Sciatic nerve (tissue), 2 donors: ENCODE results near the gene NPEPPS. TPM values are rescaled to one million over a fixed set of nuclear protein-coding genes. Genes with fewer than 3 reads are reported as not detected.

Experiments used
- ATAC-seq: fragments of 200-7000 bp; cut with Tn5 transposase; one replicate; pipeline ENCODE4 v1.9.1; 2020; ENCODE audit warnings: mild to moderate bottlenecking, moderate library complexity
- DNase-seq: peaks from one replicate; pipeline ENCODE4 v3.0.0-alpha.2; 2020; ENCODE audit warnings: low spot score
- intact Hi-C: fragments of 100-400 bp; cut with DNase I; formaldehyde crosslinking; loops from one replicate; pipeline ENCODE4 v1.14.2; 2022
- total RNA-seq: library from RNA; stranded (reverse); fragmentation: NEBNext Ultra II Directional; extraction: Animal tissue kit (Norgen Biotek cat#: 25700); gene quantifications from one replicate; pipeline ENCODE4 v1.2.1, GENCODE V29; 2021
- donor health status: DM: no; HTN: no; CAD: no.
- donor health status: DM: no; HTN: no; CAD: no.

NPEPPS gene
- total RNA-seq, 1 donor from 2014 or later = 142 TPM

DNA sequence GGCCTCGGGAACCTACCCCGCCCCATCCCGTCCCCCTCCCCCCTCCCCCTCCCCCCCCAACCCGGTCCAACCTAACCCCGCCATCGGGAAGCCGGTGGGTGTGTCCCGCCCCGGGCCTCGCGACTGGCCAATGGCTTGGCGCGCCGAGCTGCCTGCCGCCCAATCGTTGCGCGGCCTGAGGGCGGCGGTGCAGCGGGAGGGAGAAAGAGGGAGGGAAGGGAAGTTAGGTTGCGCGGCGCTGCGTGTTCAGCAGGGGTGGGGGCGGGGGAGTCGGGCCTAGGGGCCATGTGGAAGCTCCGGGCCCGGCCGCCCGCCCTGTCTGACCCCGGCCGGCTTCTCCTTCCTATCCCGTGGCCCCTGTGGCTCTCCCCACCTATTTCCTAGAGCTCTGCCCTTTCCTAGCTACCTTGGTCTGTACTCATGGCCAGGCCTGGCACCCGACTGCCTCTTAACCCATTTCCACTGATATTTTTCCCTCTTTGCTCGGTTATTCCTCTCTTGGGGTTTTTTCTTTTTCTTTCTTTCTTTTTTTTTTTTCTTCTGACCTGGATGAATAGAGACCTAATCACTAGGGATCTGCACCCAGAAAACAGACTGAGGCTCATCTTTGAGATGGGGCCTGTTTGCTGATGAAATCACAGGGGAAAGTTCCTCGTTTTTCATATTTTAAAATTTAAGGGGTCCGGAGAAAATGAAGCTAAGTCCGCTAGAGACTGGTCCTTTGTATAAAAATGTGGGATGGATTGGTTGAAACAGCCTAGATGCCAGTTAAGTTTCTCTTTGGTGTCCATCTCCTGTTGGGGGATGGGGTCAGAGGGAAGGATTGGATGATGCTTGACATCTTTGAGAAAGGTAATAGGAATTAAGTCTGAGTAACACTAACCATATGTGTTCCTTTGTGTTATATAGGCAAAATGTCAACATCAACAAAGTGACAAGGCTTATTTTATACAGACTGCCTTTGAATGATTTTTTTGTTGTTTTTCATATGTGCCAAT is 119.9 kb downstream of the NPEPPS start:
- intact Hi-C loops = no loop called here
- ATAC-seq (peak; percentile 84), DNase-seq (peak; percentile 96)

GRCh38 chr17:47651704-47652103 is 120.8 kb downstream of the NPEPPS start:
- DNase-seq (no peak), ATAC-seq (no peak)
- intact Hi-C loops = no loop called here

DNA sequence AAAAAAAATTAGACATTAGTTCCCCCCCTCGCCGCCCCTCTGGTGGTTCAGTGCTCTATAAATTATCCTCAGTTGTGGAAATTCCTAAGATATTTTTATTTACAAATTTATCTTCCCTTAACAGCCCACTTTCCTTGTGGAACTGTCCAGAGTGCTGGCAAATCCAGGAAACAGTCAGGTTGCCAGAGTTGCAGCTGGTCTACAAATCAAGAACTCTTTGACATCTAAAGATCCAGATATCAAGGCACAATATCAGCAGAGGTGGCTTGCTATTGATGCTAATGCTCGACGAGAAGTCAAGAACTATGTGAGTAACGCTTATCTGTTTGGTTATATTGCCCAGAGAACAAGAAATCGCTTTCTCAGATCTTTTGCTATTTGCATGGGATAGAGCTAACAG is 121.7 kb downstream of the NPEPPS start:
- DNase-seq (no peak), ATAC-seq (no peak)
- intact Hi-C loops = no loop called here

DNA sequence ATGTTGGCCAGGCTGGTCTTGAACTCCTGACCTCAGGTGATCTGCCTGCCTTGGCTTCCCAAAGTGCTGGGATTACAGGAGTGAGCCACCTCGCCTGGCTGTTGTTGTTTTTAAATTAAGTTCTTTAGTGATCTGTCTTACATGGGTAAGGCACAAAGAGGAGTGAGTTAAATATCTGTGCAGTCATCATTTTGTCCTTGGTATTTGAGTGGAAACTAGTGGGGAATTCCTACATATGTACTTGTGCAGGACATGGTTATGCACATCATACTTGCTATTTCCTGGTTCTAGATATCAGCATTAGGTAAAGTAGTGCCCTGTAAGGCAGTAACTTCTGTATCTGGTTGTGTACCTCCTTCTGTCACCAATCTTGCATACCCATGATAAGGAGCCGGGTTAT is 122.5 kb downstream of the NPEPPS start:
- DNase-seq (no peak), ATAC-seq (no peak)
- intact Hi-C loops = no loop called here

- ATAC-seq = no peak
- intact Hi-C loops = no loop called here
Measured at GRCh38 chr17:47654991-47655390, 124.1 kb downstream of the NPEPPS start.

DNA sequence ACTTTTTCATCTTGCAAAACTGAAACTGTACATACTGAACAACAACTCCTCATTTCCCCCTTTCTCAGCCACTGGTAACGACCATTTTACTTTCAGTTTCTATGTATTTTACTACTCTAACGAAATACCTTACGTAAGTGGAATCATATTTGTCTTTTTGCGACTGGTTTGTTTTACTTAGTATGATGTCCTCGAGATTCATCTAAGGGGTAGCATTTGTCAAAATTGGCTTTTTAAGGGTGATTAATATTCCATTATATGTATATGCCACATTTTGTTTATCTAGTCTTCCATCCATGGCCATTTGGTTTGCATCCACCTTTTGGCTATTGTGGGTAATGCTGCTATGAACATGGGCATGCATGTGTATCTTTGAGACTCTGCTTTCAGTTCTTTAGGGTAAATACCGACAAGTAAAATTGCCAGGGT is 129.2 kb downstream of the NPEPPS start:
- ATAC-seq = no peak
- no peak for DNase-seq
- intact Hi-C loops = no loop called here

More at GRCh38 chr17:47654991-47655390, 124.1 kb downstream of the NPEPPS start:
- DNase-seq = no peak

DNA sequence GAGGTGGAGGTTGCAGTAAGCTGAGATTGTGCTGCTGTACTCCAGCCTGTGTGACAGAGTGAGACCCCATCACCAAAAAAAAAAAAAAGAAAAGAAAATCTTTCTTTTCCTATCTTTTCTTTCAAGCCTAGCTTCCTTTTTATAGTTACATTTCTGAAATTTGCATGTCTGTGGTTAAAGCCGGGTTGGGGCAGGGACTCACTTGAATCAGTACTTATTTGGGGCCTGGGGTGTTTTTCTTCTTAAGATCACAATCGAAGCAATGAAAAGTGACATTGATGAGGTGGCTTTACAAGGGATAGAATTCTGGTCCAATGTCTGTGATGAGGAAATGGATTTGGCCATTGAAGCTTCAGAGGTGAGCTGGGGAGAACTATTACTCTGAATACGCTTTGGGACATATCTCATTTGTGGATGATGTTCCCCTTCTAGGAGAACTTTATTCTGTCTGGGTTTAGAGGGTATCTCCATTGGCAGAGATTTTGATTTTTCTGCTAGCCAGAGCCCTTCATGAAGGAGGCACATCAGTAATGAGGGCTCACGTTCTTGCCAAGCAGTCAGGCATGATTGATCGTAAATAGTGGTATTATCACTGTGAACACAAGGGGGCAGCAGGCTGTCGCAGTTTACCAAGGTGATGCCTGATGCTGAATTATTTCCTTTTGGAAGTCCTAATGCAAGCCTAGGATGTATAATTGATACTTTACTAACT is 133.2 kb downstream of the NPEPPS start:
- ATAC-seq (peak; percentile 73), DNase-seq (no peak)
- intact Hi-C loops = no loop called here

GRCh38 chr17:47664624-47664941 is 133.7 kb downstream of the NPEPPS start:
- ATAC-seq (no peak), DNase-seq (no peak)
- intact Hi-C loops = no loop called here

- ATAC-seq (no peak), DNase-seq (no peak)
- intact Hi-C loops = no loop called here
Measured at GRCh38 chr17:47665655-47666054, 134.7 kb downstream of the NPEPPS start.

DNA sequence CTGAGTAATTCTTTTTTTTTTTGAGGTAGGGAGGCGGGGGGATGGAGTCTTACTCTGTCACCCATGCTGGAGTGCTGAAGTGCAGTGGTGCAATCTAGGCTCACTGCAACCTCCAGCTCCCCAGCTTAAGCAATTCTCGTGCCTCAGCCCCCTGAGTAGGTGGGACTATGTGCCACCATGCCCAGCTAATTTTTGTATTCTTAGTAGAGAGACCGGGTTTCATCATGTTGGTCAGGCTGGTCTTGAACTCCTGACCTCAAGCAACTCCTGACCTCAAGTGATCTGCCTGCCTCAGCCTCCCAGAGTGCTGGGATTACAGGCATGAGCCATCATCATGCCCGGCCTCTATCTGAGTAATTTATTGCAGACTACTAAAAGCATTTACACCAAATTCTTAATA is 138.2 kb downstream of the NPEPPS start:
- DNase-seq (no peak), ATAC-seq (no peak)
- intact Hi-C loops = no loop called here

GRCh38 chr17:47670064-47670463 is 139.2 kb downstream of the NPEPPS start:
- intact Hi-C loops = no loop called here
- DNase-seq (no peak), ATAC-seq (no peak)

Other genes with a start within 250 kb of the NPEPPS start
- gene EFCAB13, start 207.2 kb upstream of the NPEPPS start, total RNA-seq = 24.5 TPM
- 223 TPM for gene KPNB1, start 118.8 kb downstream of the NPEPPS start, total RNA-seq
- 19.9 TPM for gene TBKBP1, start 163.1 kb downstream of the NPEPPS start, total RNA-seq
- 1.1 TPM for gene TBX21, start 202.1 kb downstream of the NPEPPS start, total RNA-seq